Fibroblast of lung (primary cell): Measurements from ENCODE around the gene EPS15. TPM values are rescaled to one million over a fixed set of nuclear protein-coding genes. Genes with fewer than 3 reads are reported as not detected.

Experiments
- DNase-seq, 2 donors: peaks; one replicate each; pipeline versions ENCODE4 v3.0.0 to v3.0.0-alpha.2; 2010; ENCODE audit warnings: low read depth in 2 of 2
- H2AFZ ChIP-seq: 2 replicates; pipeline ENCODE4 v1.5.1; 2012; ENCODE audit warnings: low read length, control low read depth, inconsistent platforms
- H3K27ac ChIP-seq: 2 replicates; pipeline ENCODE4 v1.5.1; 2011; ENCODE audit warnings: low read length, control low read depth; ENCODE audit not compliant: insufficient read depth
- H3K27me3 ChIP-seq: 2 replicates; pipeline ENCODE4 v1.5.1; 2011; ENCODE audit warnings: mild to moderate bottlenecking, low read length; ENCODE audit not compliant: control insufficient read depth, insufficient read depth
- H3K36me3 ChIP-seq: 2 replicates; pipeline ENCODE4 v1.5.1; 2011; ENCODE audit warnings: low read length; ENCODE audit not compliant: control insufficient read depth, insufficient read depth
- H3K4me1 ChIP-seq: 2 replicates; pipeline ENCODE4 v1.5.1; 2011; ENCODE audit warnings: low read length; ENCODE audit not compliant: control insufficient read depth, insufficient read depth; ENCODE audit errors: extremely low read depth
- H3K4me2 ChIP-seq: 2 replicates; pipeline ENCODE4 v1.5.1; 2011; ENCODE audit warnings: low read length, control low read depth; ENCODE audit not compliant: insufficient read depth; ENCODE audit errors: extremely low read depth
- H3K4me3 ChIP-seq, 4 experiments: fragments of 200-600 bp in 1 of 4; sonication (generic) in 1 of 4; replicated peaks in 1 of 4; 2 replicates each; pipeline ENCODE4 v1.5.1; 2011 to 2016; ENCODE audit warnings: low read length in 4 of 4, low read depth in 3 of 4, mild to moderate bottlenecking in 3 of 4, control low read depth in 2 of 4, inconsistent platforms in 1 of 4, mixed read lengths in 1 of 4; ENCODE audit not compliant: insufficient read depth in 1 of 4; ENCODE audit errors: control extremely low read depth in 1 of 4
- H3K79me2 ChIP-seq: 2 replicates; pipeline ENCODE4 v1.5.1; 2012; ENCODE audit warnings: mild to moderate bottlenecking, low read length, inconsistent platforms; ENCODE audit not compliant: control insufficient read depth, insufficient read depth
- H3K9ac ChIP-seq: 2 replicates; pipeline ENCODE4 v1.5.1; 2011; ENCODE audit warnings: mild to moderate bottlenecking, low read length, control low read depth; ENCODE audit not compliant: insufficient read depth
- H3K9me3 ChIP-seq: 2 replicates; pipeline ENCODE4 v1.5.1; 2012; ENCODE audit warnings: low read depth, low read length; ENCODE audit not compliant: control insufficient read depth, insufficient read depth
- H4K20me1 ChIP-seq: 2 replicates; pipeline ENCODE4 v1.5.1; 2011; ENCODE audit warnings: low read length; ENCODE audit not compliant: control insufficient read depth, insufficient read depth; ENCODE audit errors: extremely low read depth
- CTCF ChIP-seq, 2 donors: IDR thresholded peaks in 1 of 2; conservative IDR thresholded peaks in 1 of 2; 1 replicate in 1 of 2; 2 replicates in 1 of 2; pipeline ENCODE4 v1.5.1; 2011 to 2012; ENCODE audit warnings: low read length in 2 of 2, control low read depth in 1 of 2, inconsistent platforms in 1 of 2, low read depth in 1 of 2, mild to moderate bottlenecking in 1 of 2
- EZH2 ChIP-seq: IDR thresholded peaks from 2 replicates; pipeline ENCODE4 v1.5.1; 2012; ENCODE audit warnings: low read length, control low read depth, mild to moderate bottlenecking; ENCODE audit errors: missing control alignments
- polyA plus RNA-seq, 2 donors: library from polyadenylated mRNA; depleted of rRNA in 1 of 2; stranded (reverse) in 1 of 2; unstranded in 1 of 2; fragments of >200 nt; gene quantifications; 2 replicates each; pipeline ENCODE4 v1.2.1, GENCODE V29; 2011 to 2012; ENCODE audit warnings: missing spikeins in 1 of 2
- total RNA-seq: library from RNA; depleted of rRNA; stranded (reverse); fragments of >200 nt; gene quantifications from 2 replicates; pipeline ENCODE4 v1.2.1, GENCODE V29; 2014

Gene EPS15
- total and polyA plus RNA-seq, 2 donors (not counting 1 experiment from before 2014, with no cell fraction given): 67.7 to 75.5 TPM

- Histone ChIP-seq H3K36me3 (peaks cover 1% of the 10 kb centered on the region), H3K4me3 (no peak overlapping the region)
- TF ChIP-seq EZH2 (no peak), CTCF (conservative IDR thresholded peaks at IDR 0.05 in 1 of 2, IDR thresholded peaks at IDR 0.05 in 1 of 2; ENCODE audit: low read depth in 1 of 2, low read length in 2 of 2) (no peak)
These were observed 83.2 kb downstream of the EPS15 start for GRCh38 chr1:51435878-51436277.

GRCh38 chr1:51433972-51434510 is 85.0 kb downstream of the EPS15 start:
- H3K79me2 ChIP-seq: no peaks in the 10 kb centered on the region
- no peak overlapping the region for H3K27ac ChIP-seq
- no peak for TF ChIP-seq EZH2
- no peak for TF ChIP-seq CTCF (conservative IDR thresholded peaks at IDR 0.05 in 1 of 2, IDR thresholded peaks at IDR 0.05 in 1 of 2; ENCODE audit: low read depth in 1 of 2, low read length in 2 of 2)
- H2AFZ ChIP-seq: no peak overlapping the region
- no peaks in the 10 kb centered on the region for H3K27me3 ChIP-seq
- H3K9ac ChIP-seq: no peak overlapping the region
- no peaks in the 10 kb centered on the region for H3K9me3 ChIP-seq
- H3K4me3 ChIP-seq: no peak overlapping the region
- no peaks in the 10 kb centered on the region for H4K20me1 ChIP-seq
- no peaks in the 10 kb centered on the region for H3K36me3 ChIP-seq
- peaks cover 2% of the 10 kb centered on the region for H3K4me1 ChIP-seq
- DNase-seq: no peak
- H3K4me2 ChIP-seq: no peak overlapping the region

More at GRCh38 chr1:51435878-51436277, 83.2 kb downstream of the EPS15 start:
- Histone ChIP-seq H3K27ac (no peak overlapping the region), H3K79me2 (no peaks in the 10 kb centered on the region), H3K9ac (no peak overlapping the region), H4K20me1 (no peaks in the 10 kb centered on the region), H3K4me1 (peaks cover 2% of the 10 kb centered on the region), H3K4me2 (no peak overlapping the region), H3K9me3 (no peaks in the 10 kb centered on the region), H3K27me3 (no peaks in the 10 kb centered on the region), H2AFZ (no peak overlapping the region)
- no peak for DNase-seq

- Histone ChIP-seq H3K36me3 (no peaks in the 10 kb centered on the region), H3K4me3 (no peak overlapping the region), H3K27ac (no peak overlapping the region), H3K4me1 (peaks cover 2% of the 10 kb centered on the region), H3K79me2 (no peaks in the 10 kb centered on the region), H3K27me3 (no peaks in the 10 kb centered on the region), H2AFZ (no peak overlapping the region), H3K4me2 (no peak overlapping the region), H3K9ac (no peak overlapping the region), H3K9me3 (no peaks in the 10 kb centered on the region), H4K20me1 (no peaks in the 10 kb centered on the region)
- DNase-seq: no peak
- TF ChIP-seq CTCF (conservative IDR thresholded peaks at IDR 0.05 in 1 of 2, IDR thresholded peaks at IDR 0.05 in 1 of 2; ENCODE audit: low read depth in 1 of 2, low read length in 2 of 2) (no peak), EZH2 (no peak)
These were observed 85.6 kb downstream of the EPS15 start for GRCh38 chr1:51433269-51433971.
